Nephron progenitor cell (in vitro differentiated cells): ENCODE results near the gene NHLH1.

ENCODE experiments used
- DNase-seq: peaks from one replicate; pipeline ENCODE4 v3.0.0; 2021
- H3K27ac Mint-ChIP-seq: 2 replicates; pipeline ENCODE4 v1.8.0; 2021; ENCODE audit warnings: mild to moderate bottlenecking, moderate library complexity, mixed read lengths
- H3K27me3 Mint-ChIP-seq: 2 replicates; pipeline ENCODE4 v1.8.0; 2021; ENCODE audit warnings: mild to moderate bottlenecking, low read depth, mixed read lengths; ENCODE audit not compliant: poor library complexity
- H3K36me3 Mint-ChIP-seq: 2 replicates; pipeline ENCODE4 v1.8.0; 2021; ENCODE audit warnings: low read depth, mixed read lengths
- H3K4me1 Mint-ChIP-seq: 2 replicates; pipeline ENCODE4 v1.8.0; 2021; ENCODE audit warnings: mixed read lengths
- H3K4me3 Mint-ChIP-seq: 2 replicates; pipeline ENCODE4 v1.8.0; 2021; ENCODE audit warnings: mild to moderate bottlenecking, moderate library complexity, mixed read lengths
- H3K9me3 Mint-ChIP-seq: 2 replicates; pipeline ENCODE4 v1.8.0; 2021; ENCODE audit warnings: mild to moderate bottlenecking, moderate library complexity, mixed read lengths
- CTCF ChIP-seq: fragments of 200-600 bp; sonication (generic); IDR thresholded peaks from 2 replicates; pipeline ENCODE4 v1.5.0; 2021; ENCODE audit warnings: antibody characterized with exemption

Gene NHLH1

GRCh38 chr1:160363010-160363409 lies 3.9 kb upstream of the NHLH1 start:
- Mint-ChIP-seq H3K36me3 (peaks cover 21% of the 10 kb centered on the region), H3K9me3 (no peaks in the 10 kb centered on the region), H3K4me1 (peaks cover 43% of the 10 kb centered on the region), H3K27ac (peak overlapping the region; percentile 85), H3K4me3 (no peak overlapping the region), H3K27me3 (peaks cover 2% of the 10 kb centered on the region)
- no peak for TF ChIP-seq CTCF
- no peak for DNase-seq

DNA sequence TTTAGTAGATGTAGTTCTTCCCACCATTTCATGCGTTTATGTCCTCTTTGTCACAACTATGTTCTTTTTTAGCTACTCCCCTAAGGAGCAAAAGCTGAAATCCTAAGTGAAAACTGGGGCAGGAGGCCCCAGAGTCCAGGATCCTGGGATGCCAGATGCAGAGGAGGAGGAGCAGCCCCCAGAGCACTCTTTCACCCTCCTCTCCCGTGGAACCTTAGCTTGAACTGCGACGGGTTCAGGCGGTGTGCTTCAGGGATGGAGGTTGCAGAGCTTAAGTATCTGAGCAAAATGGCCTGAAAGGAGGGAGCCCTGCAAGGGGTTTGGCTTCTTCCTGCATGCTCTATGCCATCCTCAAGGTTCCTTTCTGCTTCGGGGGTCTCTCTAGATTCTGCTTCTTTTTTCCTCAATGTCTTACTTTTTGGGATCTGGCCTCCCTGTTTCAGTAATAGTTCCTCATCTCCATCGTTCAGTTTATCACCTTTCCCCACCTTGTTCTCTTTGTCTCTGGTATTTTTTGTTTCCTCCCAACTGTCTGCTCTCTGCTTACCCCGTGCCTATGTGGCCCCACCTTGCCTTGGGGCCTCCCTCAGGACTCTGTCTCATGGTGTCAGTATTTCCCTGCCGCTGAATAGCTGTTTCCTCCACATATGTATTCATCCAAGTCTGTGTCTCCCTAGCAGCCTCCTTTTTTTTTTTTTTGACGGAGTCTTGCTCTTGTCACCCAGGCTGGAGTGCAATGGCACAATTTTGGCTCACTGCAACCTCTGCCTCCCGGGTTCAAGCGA lies 2.7 kb upstream of the NHLH1 start:
- Mint-ChIP-seq H3K9me3 (no peaks in the 10 kb centered on the region), H3K4me3 (no peak overlapping the region), H3K27ac (peak overlapping the region; percentile 57), H3K36me3 (peaks cover 11% of the 10 kb centered on the region), H3K27me3 (peaks cover 3% of the 10 kb centered on the region), H3K4me1 (peaks cover 43% of the 10 kb centered on the region)
- DNase-seq = no peak
- no peak for TF ChIP-seq CTCF

GRCh38 chr1:160365325-160365724 lies 1.5 kb upstream of the NHLH1 start:
- no peak for DNase-seq
- H3K4me1 Mint-ChIP-seq = peaks cover 48% of the 10 kb centered on the region
- no peak overlapping the region for H3K4me3 Mint-ChIP-seq
- H3K27ac Mint-ChIP-seq = no peak overlapping the region
- peaks cover 7% of the 10 kb centered on the region for H3K36me3 Mint-ChIP-seq
- H3K27me3 Mint-ChIP-seq = peaks cover 3% of the 10 kb centered on the region
- no peak for TF ChIP-seq CTCF
- no peaks in the 10 kb centered on the region for H3K9me3 Mint-ChIP-seq

DNA sequence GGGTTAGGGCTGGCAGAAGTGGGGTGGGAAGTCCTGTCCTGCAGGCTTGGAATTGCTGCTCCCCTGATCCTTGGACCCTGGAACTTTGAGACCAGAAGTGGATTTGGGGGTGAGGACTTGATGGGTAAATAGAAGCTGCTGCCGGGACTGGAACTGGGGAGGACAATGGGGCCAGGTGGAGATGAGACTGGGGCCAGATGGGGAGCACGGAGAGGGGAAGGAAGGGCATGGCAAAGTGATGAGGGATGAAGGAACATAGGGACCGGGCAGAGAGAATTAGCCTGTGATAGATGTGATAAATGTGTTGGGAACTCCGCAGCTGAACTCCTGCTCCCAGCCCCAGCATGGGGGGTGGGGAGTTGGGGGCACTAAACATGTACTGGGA lies 637 bp downstream of the NHLH1 start:
- peaks cover 50% of the 10 kb centered on the region for H3K4me1 Mint-ChIP-seq
- no peaks in the 10 kb centered on the region for H3K36me3 Mint-ChIP-seq
- no peak overlapping the region for H3K27ac Mint-ChIP-seq
- no peaks in the 10 kb centered on the region for H3K9me3 Mint-ChIP-seq
- no peak for DNase-seq
- H3K4me3 Mint-ChIP-seq = no peak overlapping the region
- TF ChIP-seq CTCF = no peak
- H3K27me3 Mint-ChIP-seq = peaks cover 6% of the 10 kb centered on the region

- Mint-ChIP-seq H3K4me3 (no peak overlapping the region), H3K4me1 (peaks cover 46% of the 10 kb centered on the region), H3K9me3 (no peaks in the 10 kb centered on the region), H3K36me3 (no peaks in the 10 kb centered on the region), H3K27me3 (peaks cover 6% of the 10 kb centered on the region), H3K27ac (no peak overlapping the region)
- no peak for TF ChIP-seq CTCF
- DNase-seq = no peak
Observed at GRCh38 chr1:160367934-160368923, 1.4 kb downstream of the NHLH1 start.
